Midbrain (tissue), 1 donor: Measurements from ENCODE around the gene DLEU7.

Experiments used
- DNase-seq: peaks from one replicate; lab custom pipeline; 2025; lab: John Stamatoyannopoulos, UW

DLEU7 gene

DNA sequence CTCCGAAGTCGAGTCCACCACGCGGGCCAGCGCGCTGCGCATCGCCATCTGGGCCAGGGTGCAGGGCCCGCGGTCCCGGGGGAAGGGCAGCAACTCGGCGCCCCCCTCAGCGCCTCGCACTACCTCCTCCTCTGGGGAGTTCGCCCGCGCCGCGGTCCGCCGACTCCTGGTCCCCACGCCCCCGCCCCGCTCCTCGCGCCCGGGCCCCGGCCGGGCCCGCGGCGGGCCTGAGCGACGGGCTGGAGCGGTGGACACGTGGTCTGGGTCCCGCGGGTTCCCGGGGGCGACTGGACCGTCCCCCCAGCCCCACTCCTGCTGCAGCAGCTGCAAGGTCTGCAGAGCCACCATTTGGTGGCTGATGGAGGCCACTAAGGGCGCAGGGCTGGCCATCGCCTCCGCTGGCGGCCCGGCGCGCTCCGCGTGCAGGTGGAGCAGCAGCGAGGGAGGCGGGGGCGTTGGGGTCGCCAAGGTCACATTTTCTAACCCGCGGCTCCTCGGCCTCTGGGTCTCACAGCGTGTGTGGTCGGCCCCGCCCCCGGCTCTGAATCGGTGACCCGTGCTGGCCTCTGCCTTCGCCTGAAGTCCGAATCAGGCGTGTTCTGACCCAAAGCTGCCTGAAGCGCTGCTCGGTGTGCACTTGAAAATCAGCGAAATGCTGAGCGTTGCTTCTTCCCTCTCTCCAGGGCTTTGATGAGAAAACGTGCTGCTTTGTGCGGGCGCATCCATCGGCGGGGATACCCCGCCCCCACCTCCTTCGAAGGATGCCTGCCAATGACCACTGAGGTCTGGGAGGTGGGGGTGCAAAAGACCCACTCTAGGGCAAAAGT, at the start of gene DLEU7:
Gene DLEU7 (minus strand): TSS at position 436 of the 827 bp plus-strand sequence. CDS start 46 bp downstream, at position 390.
- no peak for DNase-seq

DNA sequence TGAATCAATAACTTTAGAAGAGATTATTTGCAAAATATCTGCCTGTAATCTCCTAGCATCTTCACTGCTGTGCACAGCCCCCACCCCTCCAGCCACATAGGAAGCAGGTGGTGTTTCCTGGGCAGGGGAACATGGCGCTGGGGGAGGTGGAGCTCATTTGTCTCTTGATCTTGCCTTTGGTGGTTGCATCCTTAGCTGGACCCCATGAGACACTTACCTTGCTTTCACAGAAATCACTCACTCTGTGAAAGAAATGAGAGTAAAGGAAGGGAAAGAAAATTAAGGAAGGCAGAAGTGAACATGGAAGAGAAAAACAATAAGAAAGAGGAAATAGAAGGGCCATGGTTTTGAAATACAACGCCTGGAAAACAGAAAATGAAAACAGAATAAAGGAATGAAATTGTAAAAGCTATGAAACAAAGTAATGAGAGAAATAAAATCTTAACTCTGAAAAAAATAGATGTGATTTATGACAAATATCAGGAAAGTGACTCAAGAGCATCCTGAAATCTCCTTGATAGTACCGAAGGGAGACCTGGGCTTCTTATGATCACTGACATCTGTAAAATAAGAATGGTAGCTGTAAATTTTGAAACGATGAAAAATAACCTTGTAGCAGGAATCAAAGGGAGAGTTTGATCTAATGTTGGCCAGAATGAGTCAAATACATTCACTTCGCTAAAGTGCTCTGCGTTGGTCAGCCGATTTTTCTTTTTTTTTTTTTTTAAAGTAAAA, 48.9 kb upstream of the DLEU7 start:
- DNase-seq = no peak

DNA sequence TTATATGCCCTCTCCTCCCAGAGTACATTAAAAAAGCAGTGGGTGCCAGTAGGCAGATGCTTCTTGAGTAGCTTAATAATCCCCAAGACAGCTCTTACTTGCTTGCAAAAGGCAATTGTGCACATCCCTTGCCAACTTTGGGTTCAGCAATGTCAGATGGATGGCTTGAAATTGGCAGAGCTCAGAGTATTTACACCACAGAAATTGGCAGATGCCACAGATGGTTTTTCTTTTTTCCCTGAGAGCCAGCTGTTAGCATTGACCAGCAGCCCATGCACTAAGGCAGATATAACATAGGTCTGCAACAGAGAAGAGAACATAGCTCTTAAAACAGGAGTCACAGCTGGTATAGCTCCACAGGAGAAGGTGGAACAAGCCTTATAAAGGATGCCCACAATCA, 47.7 kb upstream of the DLEU7 start:
- no peak for DNase-seq

DNA sequence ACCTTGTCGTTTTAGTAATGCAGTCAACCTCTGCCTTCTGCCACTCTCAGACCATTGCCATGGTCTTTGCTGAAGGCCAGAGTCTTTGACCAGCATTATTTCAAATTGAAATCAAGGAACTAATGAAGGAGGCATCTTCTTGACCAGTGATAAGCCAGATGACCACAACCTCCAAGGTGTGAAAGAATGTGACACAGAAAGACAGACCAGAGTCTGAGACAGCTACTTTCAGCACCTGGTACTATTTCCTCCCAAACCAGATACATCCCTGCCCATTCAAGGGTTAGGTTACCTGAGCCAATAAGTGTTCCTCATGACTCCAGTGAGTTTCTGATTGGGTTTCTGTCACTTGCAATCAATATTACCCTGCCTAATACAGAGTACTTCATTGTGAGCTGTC, 45.8 kb upstream of the DLEU7 start:
- no peak for DNase-seq

DNA sequence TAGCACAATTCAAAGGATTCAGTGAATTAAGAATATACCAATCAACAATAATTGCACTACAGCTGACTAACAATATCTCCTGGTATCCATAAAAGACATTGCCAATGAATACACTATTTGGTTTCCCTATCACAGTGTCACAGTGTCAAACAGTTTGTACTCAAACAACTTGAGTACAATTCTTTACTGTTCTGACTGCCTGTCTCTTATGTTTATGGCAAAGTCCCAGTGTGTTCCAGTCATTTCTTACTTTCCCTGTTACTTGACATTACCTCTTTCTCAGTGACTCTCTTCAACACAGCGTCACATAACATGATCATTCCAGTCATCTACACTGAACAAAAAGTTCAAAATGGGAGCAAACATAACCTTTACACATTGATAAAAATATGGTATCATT, 44.9 kb upstream of the DLEU7 start:
- DNase-seq = no peak

DNA sequence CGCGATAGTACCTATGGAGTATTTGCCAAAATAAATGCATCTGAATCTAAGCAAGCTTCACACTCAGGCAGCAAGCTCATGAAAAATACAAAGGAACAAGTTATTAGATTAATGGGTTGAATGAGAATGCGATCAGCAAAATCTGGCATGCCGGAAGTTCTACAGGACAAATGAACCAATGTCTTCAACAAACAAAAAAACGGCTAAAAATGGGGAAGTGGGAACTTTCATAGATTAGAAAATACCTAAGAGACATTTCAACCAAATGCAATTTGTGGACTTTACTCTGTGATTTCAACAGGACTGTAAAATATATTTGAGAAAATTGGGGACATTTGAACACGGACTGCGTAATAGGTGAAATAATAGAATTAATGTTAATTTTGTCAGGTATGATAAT, 43.7 kb upstream of the DLEU7 start:
- DNase-seq = no peak

DNA sequence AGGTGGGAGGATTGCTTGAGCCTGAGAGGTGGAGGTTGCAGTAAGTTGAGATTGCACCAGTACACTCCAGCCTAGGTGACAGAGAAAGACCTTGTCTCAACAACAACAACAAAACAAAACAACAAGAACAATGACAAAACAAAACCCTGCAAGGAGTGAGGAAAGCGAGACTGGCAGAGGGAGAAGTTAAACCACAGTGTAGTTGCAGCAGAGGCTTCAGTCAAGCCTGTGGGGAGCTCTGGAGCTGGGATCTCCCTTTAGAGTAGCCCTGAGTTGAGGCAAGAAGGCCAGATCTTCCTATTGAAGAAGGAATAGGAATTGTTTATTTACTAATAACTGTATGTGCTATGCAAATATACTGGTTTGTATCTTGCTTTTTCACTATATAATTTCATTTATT, 40.8 kb upstream of the DLEU7 start:
- no peak for DNase-seq

DNA sequence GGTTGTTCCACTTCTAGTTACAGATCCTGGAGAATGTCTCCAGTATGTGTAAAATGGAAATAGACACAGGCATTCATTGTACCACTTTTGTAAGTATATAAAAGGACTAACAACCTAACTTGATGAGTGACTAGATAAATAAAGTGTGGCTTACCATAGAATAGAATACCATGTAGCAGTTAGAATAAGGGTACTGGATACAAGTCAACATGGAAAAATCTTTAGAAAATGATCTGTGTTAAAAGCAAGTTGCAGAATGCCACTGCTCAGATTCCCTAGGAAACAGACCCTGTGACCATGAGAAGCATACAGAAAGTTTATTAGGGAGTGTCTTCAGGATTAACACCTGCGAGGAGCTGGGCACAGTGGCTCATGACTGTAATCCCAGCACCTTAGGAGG, 40.2 kb upstream of the DLEU7 start:
- no peak for DNase-seq

DNA sequence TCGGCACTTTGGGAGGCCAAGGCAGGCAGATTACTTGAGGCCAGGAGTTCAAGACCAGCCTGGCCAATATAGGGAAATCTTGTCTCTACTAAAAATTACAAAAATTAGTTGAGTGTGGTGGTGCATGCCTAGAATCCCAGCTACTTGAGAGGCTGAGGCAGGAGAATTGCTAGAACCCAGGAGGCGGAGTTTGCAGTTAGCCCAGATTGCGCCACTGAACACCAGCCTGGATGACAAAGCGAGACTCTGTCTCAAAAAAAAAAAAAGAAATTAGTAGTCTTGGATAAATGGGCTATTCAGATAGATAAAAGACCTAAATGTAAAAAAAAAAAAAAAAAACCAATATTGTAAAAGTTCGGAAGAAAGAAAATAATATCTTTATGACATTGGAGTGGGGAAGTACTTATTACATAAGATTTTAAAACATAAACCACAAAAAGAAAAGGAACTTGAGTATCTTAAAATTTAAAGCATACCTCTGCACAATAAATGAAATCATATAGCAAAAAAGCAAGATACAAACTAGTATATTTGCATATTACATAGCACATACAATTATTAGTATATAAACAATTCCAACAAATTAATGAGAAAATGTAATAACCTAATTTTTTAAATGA, 39.4 kb upstream of the DLEU7 start:
- DNase-seq = no peak

DNA sequence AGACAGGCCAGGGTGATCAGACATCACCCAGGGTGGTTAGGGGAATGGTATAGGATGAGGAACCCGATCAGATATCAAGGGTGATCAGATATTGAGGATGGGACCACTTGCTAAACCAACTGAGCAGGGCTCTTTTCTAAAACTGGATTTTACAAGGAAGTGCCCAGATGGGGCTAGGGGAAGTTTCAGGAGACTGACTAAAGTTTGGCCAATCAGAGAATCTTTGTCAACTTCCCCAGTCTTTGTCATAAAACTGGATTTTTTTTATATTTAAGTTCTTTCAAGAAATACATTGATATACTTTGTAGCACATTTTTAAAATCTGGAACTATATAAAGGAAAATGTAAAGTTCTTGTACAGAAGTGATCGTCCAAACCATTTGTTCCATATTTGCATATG, 30.5 kb upstream of the DLEU7 start:
- DNase-seq = no peak

DNA sequence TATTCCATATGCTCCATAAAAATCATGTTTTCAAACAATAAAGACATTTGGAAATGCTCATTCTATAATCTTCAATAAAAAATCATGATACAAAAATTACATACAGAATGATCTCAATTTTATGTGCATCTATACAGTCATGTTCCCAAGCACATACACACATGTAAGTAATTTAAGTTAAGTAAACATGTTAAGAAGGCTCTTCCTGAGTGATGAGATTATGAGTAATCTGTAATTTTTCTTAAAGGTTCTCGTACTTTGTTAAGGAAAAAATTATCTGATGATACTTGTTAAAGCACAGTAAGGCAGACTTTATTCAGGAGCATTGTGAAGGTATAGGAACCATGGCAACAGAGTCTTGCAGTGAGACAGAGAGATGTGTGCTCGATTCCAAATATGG, 30.0 kb upstream of the DLEU7 start:
- no peak for DNase-seq

DNA sequence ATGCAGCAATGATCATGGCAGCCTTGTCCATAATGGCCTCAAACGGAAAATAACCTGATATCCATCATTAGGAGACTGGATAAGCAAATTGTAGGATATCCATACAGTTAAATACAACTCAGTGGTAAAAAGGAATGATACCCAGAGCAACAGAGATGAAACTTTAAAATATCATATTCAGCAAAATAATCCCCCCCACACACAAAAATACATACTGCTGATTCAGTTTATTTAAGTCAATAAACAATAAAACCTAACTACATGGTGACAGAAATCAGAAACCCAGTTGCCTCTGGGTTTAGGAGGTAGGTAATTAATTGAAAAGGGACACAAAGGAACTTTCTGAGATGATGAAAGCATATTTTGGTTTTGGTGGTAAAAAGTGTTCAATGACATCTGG, 27.9 kb upstream of the DLEU7 start:
- DNase-seq = no peak

DNA sequence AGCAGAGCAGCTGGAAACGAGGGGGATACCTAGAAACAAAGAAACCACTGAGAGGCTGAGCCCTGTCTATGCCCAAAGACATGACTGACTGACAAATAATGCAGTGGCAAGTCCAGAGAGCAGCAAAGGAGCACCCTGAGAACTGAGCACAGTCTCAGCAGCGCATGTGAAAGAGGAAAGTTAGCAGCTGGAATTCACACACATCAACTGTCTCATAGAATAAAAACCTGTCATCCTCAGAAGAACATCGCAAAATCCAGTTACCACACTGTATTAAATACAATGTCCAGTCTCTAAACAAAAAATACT, 24.1 kb upstream of the DLEU7 start:
- no peak for DNase-seq

DNA sequence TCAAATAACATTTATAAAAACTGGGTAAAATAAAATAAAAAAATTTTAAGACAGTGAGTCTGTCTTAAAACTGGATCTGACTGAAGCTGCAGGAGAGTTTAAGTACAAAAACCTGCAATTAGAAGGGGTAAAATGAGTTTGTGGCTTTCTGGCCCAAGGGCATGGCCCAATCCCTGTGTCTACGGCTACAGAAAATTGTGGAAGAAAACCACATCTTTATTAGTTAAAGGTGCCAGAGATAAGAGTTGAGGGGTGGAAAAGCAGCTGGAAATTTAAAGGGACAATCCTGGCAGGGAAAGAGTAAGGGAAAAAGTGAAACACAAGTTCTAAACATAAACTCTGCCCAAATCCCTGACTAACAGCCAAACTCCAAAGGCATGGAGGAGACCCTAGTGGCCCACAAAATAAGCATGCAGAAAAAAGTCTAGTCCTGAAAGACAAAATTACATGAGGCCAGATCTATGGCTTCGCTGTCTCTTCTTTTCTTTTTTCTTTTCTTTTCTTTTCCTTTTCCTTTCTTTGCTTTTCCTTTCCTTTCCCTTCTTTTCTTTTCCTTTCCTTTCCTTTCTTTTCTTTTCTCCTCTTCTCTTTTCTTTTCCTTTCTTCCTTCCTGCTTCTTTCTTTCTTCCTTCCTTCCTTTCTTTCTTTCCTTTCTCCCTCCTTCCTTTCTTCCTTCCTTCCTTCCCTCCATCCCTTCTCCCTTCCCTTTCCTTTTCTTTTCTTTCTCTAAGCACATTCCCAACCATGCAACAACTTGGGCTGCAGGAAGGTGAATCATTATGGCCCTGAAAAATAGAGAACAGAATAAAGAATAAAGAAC, 23.5 kb upstream of the DLEU7 start:
- no peak for DNase-seq

DNA sequence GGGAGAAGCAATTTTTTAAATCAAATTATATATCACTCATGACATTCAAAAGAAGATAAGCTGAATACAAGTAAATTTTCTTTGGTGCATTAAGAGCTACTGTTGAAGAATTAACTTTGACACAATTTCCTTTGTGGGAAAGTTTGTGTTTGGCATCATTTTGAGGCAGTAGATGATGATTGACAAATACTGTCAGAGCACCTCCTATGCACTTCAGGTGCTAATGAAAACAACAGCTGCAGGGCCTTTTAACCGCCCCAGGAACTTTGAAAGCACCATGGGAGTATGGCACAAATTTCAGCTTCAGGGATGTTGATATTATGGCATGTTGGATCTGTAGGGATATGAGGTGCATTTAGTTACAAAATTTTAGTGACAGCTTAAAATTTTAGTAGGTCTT, 21.0 kb upstream of the DLEU7 start:
- no peak for DNase-seq

DNA sequence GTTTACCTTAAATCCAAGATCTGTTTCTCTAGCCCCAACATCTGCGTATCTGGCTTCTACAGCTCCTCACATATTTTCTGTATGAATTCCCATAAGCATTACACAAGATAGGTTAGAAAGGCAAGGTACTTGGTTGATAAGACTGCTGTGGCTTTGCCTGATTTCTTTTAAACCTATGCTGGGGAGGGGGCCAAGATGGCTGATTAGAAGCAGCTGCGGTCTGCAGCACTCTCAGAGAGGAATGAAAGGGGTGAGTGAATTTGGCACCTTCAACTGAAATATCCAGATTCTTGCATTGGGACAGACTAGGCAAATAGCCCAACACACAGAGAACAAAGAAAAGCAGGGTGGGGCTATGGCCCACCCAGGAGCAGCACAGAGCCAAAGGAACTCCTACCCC, 12.2 kb upstream of the DLEU7 start:
- no peak for DNase-seq

DNA sequence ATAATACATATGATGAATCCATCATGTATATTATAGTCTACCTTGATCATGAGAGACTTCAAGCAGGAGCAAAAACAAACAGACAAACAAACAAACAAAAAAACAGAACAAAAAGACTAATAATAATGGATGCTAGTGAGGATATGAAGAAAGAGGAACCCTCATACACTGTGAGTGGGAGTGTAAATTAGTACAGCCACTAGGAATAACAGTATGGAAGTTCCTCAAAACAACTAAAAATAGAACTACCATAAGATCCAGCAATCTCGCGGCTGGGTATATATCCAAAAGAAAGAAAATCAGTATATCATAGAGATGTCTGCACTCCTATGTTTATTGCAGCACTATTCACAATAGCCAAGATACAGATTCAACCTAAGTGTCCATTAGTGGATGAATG, 7.0 kb upstream of the DLEU7 start:
- DNase-seq = no peak

DNA sequence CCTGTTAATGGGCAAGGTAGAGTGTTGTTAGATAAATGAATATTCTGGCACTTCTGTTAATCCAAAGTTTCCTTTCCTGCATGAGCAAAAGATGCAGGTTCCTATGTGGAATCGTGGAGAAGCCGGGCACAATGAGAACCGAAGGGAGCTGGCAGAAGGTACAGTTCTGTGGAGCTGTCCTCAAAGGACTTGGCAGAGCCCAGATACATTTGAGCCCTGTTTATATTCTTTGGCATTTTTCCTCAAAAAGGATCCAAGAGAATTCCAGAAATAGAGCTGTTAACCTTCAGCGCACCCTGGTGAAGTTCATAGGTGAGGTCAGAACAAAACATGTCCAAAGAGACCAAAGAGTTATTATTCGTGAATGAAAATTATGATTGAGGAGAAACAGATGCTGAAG, 4.0 kb upstream of the DLEU7 start:
- DNase-seq = no peak

DNA sequence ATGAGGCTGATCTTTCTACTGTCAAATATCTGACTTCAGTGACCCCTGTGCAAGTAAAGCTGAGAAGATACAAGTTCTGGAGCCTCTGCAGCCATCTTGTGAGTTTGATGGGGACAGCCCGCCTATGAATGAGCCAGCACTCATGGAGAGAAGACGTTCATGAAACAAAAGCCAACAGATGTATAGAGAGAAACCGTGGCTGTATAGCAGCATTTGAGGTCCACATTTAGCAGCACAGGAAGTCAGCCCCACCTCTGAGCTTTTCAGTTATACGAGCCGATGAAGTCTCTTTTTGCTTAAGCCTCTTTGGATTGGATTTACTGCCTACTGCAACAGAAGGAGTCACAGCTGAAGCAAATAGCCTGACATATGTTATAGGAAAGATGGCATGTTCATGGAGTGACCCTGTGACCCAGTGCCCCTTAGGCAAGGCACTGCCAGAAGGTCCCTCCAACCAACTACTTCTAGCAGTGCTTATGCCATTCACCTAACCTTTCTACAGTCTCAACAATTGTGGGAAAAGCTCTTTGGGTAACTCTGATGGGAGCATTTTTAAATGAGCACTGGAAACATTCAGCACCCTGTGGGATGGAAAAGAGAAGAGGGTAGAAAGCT, 3.5 kb upstream of the DLEU7 start:
- DNase-seq = no peak

DNA sequence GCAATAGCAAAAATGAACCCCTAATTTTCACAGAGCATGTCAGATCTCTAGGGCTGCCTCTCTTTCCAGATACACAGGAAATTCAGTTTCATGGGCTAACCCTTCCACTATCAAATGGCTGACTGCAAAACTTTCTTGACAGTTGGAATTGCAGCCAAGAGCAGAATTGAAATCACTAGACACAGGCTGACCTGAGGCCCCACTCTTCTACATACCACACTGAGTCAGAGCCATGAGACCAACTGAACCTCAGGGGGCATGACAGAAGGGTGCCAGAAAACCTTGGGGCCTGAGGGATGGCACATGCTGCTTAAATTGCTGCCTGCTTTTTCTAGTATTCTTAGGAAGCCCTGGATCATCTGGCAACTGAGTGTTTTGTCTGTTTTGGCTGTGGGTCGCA, 1.7 kb upstream of the DLEU7 start:
- no peak for DNase-seq

DNA sequence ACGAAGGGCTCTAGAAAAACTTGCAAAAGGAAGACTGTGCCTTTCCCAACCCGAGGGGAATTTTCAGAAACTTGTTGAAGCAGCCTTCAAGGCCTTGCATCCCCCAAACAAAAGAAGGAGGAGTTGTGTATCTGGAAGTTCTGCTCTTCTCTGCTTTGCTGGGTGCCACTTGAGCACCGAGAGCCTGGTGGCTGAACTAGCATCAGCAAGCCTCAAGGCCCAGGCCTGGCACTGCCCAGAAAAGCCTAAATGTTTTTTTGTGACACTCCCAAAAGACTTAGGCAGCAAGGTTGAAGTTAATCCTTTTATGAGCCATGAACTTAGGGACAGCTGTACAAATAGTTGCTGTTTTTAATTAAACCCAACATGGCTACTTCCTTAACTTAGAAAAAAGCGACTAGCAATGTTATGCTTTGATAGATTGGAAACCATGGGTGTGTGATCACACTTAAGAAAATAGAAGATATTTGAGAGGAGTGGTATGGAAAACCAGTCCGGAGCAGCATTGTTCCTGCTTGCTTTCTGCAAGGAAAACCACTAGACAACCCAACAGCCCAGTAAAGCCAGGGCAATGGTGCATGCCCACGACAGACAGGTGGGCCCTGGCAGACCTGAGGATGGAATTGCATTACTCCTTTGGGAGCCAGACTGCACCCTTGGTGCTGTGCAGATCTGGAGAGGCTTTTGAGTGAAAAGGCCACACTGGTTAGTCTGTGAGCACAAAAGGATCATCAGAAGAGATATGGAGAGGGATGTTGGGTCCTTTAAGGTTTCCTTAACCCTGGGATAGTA, 788 bp upstream of the DLEU7 start:
- no peak for DNase-seq

DNA sequence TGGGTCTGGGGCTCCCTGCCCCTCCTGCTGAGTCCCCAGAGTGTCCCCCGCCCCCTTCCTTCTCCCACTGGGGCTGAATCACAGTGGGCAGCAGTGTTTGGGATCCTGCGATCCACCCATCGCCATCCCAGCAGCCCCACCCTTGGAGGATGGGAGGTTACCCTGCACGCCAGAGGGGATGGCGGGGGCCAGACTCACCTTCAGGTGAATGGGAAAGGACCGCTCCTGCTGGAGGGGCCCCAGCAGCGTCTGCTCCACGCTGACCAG, 569 bp downstream of the DLEU7 start:
- DNase-seq = no peak
